Astrocyte of the spinal cord (primary cell): ENCODE measurements around the gene TEPSIN.

ENCODE experiments used
- DNase-seq: peaks from one replicate; pipeline ENCODE4 v3.0.0; 2011; ENCODE audit warnings: low read depth, low spot score
- H3K4me3 ChIP-seq: 2 replicates; pipeline ENCODE4 v1.5.1; 2011; ENCODE audit warnings: low read depth, mild to moderate bottlenecking, low read length, moderate library complexity
- CTCF ChIP-seq: IDR thresholded peaks from 2 replicates; pipeline ENCODE4 v1.5.1; 2012; ENCODE audit warnings: low read depth, mild to moderate bottlenecking, low read length, inconsistent platforms
- in situ Hi-C: cut with HindIII; loops from 2 replicates; pipeline ENCODE4 v1.10.0; 2017; ENCODE audit warnings: low sequenced_read_pairs

The TEPSIN gene

DNA sequence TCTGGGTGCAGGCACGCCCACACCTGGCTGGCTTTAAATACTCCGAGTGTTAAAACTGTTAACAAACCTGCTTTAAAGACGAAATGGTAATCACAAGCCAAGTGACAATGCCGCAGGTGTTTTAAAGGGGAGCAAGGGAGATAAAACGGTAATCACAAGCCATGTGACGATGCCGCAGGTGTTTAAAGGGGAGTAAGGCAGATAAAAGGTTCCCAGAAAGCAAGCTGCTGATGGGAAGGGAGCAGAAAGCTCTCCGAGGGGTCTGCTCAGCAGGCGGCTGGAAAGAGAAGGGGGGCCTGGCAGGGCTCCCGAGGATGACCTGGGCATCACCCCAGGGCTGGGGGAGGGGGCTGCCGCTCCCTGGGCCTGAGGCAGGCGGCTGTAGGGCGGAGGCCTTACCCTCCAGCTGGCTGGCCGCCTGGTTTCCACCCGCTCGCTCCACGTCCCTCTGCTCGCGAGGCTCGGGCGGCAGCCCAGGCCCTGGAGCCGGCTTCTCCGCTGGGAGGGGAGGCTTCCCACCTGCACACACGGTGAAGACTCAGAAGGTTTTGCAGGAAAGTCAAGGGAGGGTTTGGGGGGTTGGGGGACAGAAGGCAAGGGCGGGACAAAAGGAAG is 12.3 kb upstream of the TEPSIN start:
- no peak overlapping the region for H3K4me3 ChIP-seq
- no peak for DNase-seq
- in situ Hi-C loops: no loop called here
- no peak for TF ChIP-seq CTCF

- in situ Hi-C loops: no loop called here
- no peak for TF ChIP-seq CTCF
- H3K4me3 ChIP-seq: no peak overlapping the region
- DNase-seq: no peak
These were observed 11.6 kb upstream of the TEPSIN start for GRCh38 chr17:81250286-81251093.

DNA sequence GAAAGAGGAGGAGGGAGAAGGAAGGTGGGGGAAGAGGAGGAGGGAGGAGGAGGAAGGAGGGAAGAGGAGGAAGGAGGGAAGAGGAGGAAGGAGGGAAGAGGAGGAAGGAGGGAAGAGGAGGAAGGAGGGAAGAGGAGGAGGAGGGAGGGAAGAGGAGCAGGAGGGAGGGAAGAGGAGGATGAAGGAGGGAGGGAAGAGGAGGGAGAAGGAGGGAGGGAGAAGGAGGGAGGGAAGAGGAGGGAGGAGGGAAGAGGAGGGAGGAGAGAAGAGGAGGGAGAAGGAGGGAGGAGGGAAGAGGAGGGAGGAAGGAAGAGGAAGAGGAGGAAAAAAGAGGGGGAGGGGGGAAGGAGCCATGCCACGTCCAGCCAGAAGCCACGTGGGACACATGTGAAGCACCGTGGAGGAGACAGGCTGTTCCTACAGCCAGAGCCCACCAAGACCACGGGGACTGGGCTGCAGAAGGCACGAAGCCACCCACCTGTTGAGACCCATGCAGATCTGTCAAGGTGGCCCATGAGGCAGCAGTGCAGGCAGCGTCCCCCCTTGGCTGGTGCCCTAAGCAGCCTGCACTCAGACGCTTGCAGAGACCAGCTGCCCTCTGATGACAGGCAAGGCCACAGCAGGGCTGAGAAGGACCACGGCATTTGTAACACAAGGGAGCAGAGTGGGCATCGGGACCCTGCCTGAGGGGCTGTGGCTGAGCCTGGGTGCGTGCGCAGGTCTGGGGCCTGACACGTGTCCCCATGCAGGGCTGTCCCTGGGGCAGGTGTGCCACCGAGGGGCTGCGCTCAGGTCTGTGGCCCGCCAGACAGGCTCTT is 10.6 kb upstream of the TEPSIN start:
- in situ Hi-C loops: no loop called here
- DNase-seq: no peak

GRCh38 chr17:81248649-81249048 is 9.8 kb upstream of the TEPSIN start:
- TF ChIP-seq CTCF: no peak
- no peak for DNase-seq
- in situ Hi-C loops: no loop called here
- H3K4me3 ChIP-seq: no peak overlapping the region

More for the DNA sequence above, 10.6 kb upstream of the TEPSIN start:
- no peak overlapping the region for H3K4me3 ChIP-seq
- no peak for TF ChIP-seq CTCF

- DNase-seq: no peak
- TF ChIP-seq CTCF: no peak
- H3K4me3 ChIP-seq: no peak overlapping the region
- in situ Hi-C loops: no loop called here
These were observed 8.6 kb upstream of the TEPSIN start for GRCh38 chr17:81247339-81247990.

GRCh38 chr17:81246679-81247338 is 8.0 kb upstream of the TEPSIN start:
- in situ Hi-C loops: no loop called here

More at GRCh38 chr17:81246679-81247338, 8.0 kb upstream of the TEPSIN start:
- TF ChIP-seq CTCF: no peak
- no peak for DNase-seq
- no peak overlapping the region for H3K4me3 ChIP-seq
